ENCODE measurements around the gene TP53TG5.

The TP53TG5 gene

GRCh38 chr20:45344168-45344860 lies 33.8 kb downstream of the TP53TG5 start:
- DNase-seq = no peak

- peak; percentile 63 for DNase-seq
Measured at GRCh38 chr20:45343532-45344167, 34.5 kb downstream of the TP53TG5 start.

GRCh38 chr20:45342855-45343531 lies 35.1 kb downstream of the TP53TG5 start:
- no peak for DNase-seq

- peak; percentile 58 for DNase-seq
Measured at GRCh38 chr20:45341939-45342854, 35.9 kb downstream of the TP53TG5 start.

GRCh38 chr20:45341579-45341938 lies 36.6 kb downstream of the TP53TG5 start:
- no peak for DNase-seq

- DNase-seq = no peak
Measured at GRCh38 chr20:45340951-45341350, 37.2 kb downstream of the TP53TG5 start.

- no peak for DNase-seq
Measured at GRCh38 chr20:45340236-45340847, 37.8 kb downstream of the TP53TG5 start.

- DNase-seq = no peak
Measured at GRCh38 chr20:45339799-45340198, 38.3 kb downstream of the TP53TG5 start.

GRCh38 chr20:45339084-45339483 lies 39.0 kb downstream of the TP53TG5 start:
- no peak for DNase-seq

GRCh38 chr20:45338121-45339030 lies 39.7 kb downstream of the TP53TG5 start:
- no peak for DNase-seq

GRCh38 chr20:45337367-45338120 lies 40.6 kb downstream of the TP53TG5 start:
- DNase-seq = no peak

- no peak for DNase-seq
Measured at GRCh38 chr20:45336530-45337366, 41.4 kb downstream of the TP53TG5 start.

GRCh38 chr20:45330476-45330875 lies 47.6 kb downstream of the TP53TG5 start:
- DNase-seq = no peak

- no peak for DNase-seq
Measured at GRCh38 chr20:45329497-45330319, 48.4 kb downstream of the TP53TG5 start.

- DNase-seq = no peak
Measured at GRCh38 chr20:45328451-45328850, 49.7 kb downstream of the TP53TG5 start.

GRCh38 chr20:45325371-45325770 lies 52.8 kb downstream of the TP53TG5 start:
- no peak for DNase-seq

GRCh38 chr20:45323731-45324130 lies 54.4 kb downstream of the TP53TG5 start:
- DNase-seq = no peak

GRCh38 chr20:45322952-45323383 lies 55.2 kb downstream of the TP53TG5 start:
- DNase-seq = peak; percentile 75

Measured in DMS153 (cell line).